Keratinocyte (primary cell): ENCODE results near the gene ANGPT4. TPM values are rescaled to one million over a fixed set of nuclear protein-coding genes. Genes with fewer than 3 reads are reported as not detected.
A peak's percentile ranks its signal among the peaks of the same experiment; 100 is the strongest.

Source experiments
- DNase-seq: peaks from one replicate; pipeline ENCODE4 v3.0.0-alpha.2; 2011; ENCODE audit warnings: low read depth, missing footprints, low spot score
- FAIRE-seq: peaks from 2 replicates; lab custom pipeline; 2011; peaks lifted over from hg19 to GRCh38; lab: Jason Lieb, UNC
- H2AFZ ChIP-seq: 2 replicates; pipeline ENCODE4 v1.6.0; 2012; ENCODE audit warnings: low read length, control low read depth, inconsistent platforms; ENCODE audit not compliant: control insufficient read depth
- H3K27ac ChIP-seq: 2 replicates; pipeline ENCODE4 v1.5.1; 2011; ENCODE audit warnings: low read length; ENCODE audit not compliant: control insufficient read depth, insufficient read depth
- H3K27me3 ChIP-seq: 3 replicates; pipeline ENCODE4 v1.6.0; 2011; ENCODE audit warnings: low read length; ENCODE audit not compliant: control insufficient read depth, insufficient read depth; ENCODE audit errors: extremely low read depth
- H3K36me3 ChIP-seq, 2 experiments: 2 replicates in 1 of 2; 3 replicates in 1 of 2; pipeline ENCODE4 v1.5.1; 2011; ENCODE audit warnings: low read length in 2 of 2, mild to moderate bottlenecking in 1 of 2; ENCODE audit not compliant: control insufficient read depth in 2 of 2, insufficient read depth in 2 of 2; ENCODE audit errors: extremely low read depth in 1 of 2
- H3K4me1 ChIP-seq: 3 replicates; pipeline ENCODE4 v1.5.1; 2011; ENCODE audit warnings: low read length; ENCODE audit not compliant: control insufficient read depth, insufficient read depth; ENCODE audit errors: extremely low read depth
- H3K4me2 ChIP-seq: 3 replicates; pipeline ENCODE4 v1.6.0; 2011; ENCODE audit warnings: low read depth, low read length; ENCODE audit not compliant: control insufficient read depth, insufficient read depth; ENCODE audit errors: extremely low read depth
- H3K4me3 ChIP-seq, 3 experiments: fragments of 200-600 bp in 1 of 3; sonication (generic) in 1 of 3; 2 replicates in 2 of 3; 3 replicates in 1 of 3; pipeline ENCODE4 v1.5.1; 2011 to 2016; ENCODE audit warnings: low read length in 3 of 3, mild to moderate bottlenecking in 3 of 3, control low read depth in 2 of 3, inconsistent platforms in 1 of 3, low read depth in 1 of 3, mixed read lengths in 1 of 3, mixed run types in 1 of 3, moderate library complexity in 1 of 3; ENCODE audit not compliant: control insufficient read depth in 2 of 3, insufficient read depth in 2 of 3; ENCODE audit errors: extremely low read depth in 1 of 3
- H3K79me2 ChIP-seq: 2 replicates; pipeline ENCODE4 v1.6.0; 2012; ENCODE audit warnings: low read length; ENCODE audit not compliant: control insufficient read depth, insufficient read depth
- H3K9ac ChIP-seq: 3 replicates; pipeline ENCODE4 v1.6.0; 2011; ENCODE audit warnings: low read length; ENCODE audit not compliant: control insufficient read depth, insufficient read depth; ENCODE audit errors: extremely low read depth
- H3K9me1 ChIP-seq: 3 replicates; pipeline ENCODE4 v1.6.0; 2011; ENCODE audit warnings: low read length; ENCODE audit not compliant: control insufficient read depth, insufficient read depth; ENCODE audit errors: extremely low read depth
- H3K9me3 ChIP-seq: 2 replicates; pipeline ENCODE4 v1.5.1; 2012; ENCODE audit warnings: low read depth, low read length; ENCODE audit not compliant: control insufficient read depth
- H4K20me1 ChIP-seq: 3 replicates; pipeline ENCODE4 v1.6.0; 2011; ENCODE audit warnings: low read length; ENCODE audit not compliant: control insufficient read depth, insufficient read depth; ENCODE audit errors: extremely low read depth
- CTCF ChIP-seq, 3 experiments: IDR thresholded peaks in 1 of 3; conservative IDR thresholded peaks in 1 of 3; optimal IDR thresholded peaks in 1 of 3; 2 replicates in 2 of 3; 3 replicates in 1 of 3; pipeline versions ENCODE3 to v1.5.1; 2011; ENCODE audit warnings: low read length in 3 of 3, mild to moderate bottlenecking in 3 of 3, moderate library complexity in 2 of 3, control low read depth in 1 of 3, inconsistent platforms in 1 of 3; ENCODE audit not compliant: insufficient read depth in 2 of 3; ENCODE audit errors: extremely low read depth in 1 of 3
- EZH2 ChIP-seq: IDR thresholded peaks from one replicate; pipeline ENCODE4 v1.6.1; 2012; ENCODE audit warnings: inconsistent platforms, mild to moderate bottlenecking, low read length, moderate library complexity
- dilution Hi-C: fragments of 300-500 bp; cut with MboI; formaldehyde crosslinking; loops from one replicate; pipeline ENCODE4 v1.7.0; 2020; ENCODE audit warnings: low sequenced_read_pairs; ENCODE audit not compliant: extremely low pct_ligation_motif_present
- polyA plus RNA-seq, 5 experiments: library from polyadenylated mRNA; depleted of rRNA in 3 of 5; stranded (reverse) in 3 of 5; stranded (forward) in 1 of 5; unstranded in 1 of 5; fragments of >200 nt; gene quantifications; 1 replicate in 1 of 5; 2 replicates in 3 of 5; 3 replicates in 1 of 5; pipeline versions ENCODE4 v1.2.1 to v1.2.3, GENCODE V29; 2011 to 2012; ENCODE audit warnings: missing spikeins in 2 of 5, low read depth in 1 of 5, low replicate concordance in 1 of 5

Gene ANGPT4
- polyA plus RNA-seq, 1 donor (not counting 4 experiments of a cell fraction or from before 2014, with no cell fraction given) = not detected

- Histone ChIP-seq H3K27me3 (no peaks in the 10 kb centered on the region), H3K4me2 (peak overlapping the region; percentile 89), H3K27ac (peak overlapping the region; percentile 87), H3K9me1 (no peaks in the 10 kb centered on the region), H3K9ac (peak overlapping the region; percentile 75), H3K79me2 (no peaks in the 10 kb centered on the region), H3K36me3 (no peaks in the 10 kb centered on the region), H4K20me1 (no peaks in the 10 kb centered on the region), H3K9me3 (no peaks in the 10 kb centered on the region), H3K4me1 (peaks cover 66% of the 10 kb centered on the region), H3K4me3 (peak overlapping the region in 2 of 3 experiments; percentile 58 to 71), H2AFZ (peak overlapping the region; percentile 28)
- dilution Hi-C loops = no loop called here
- FAIRE-seq (no peak), DNase-seq (peak; percentile 81)
- TF ChIP-seq EZH2 = no peak
- TF ChIP-seq CTCF (optimal IDR thresholded peaks at IDR 0.05 in 1 of 3, IDR thresholded peaks at IDR 0.05 in 1 of 3, conservative IDR thresholded peaks at IDR 0.05 in 1 of 3; ENCODE audit: extremely low read depth in 1 of 3, insufficient read depth in 2 of 3, low read length in 3 of 3) = no peak
Measured at GRCh38 chr20:855466-856360, 60.4 kb downstream of the ANGPT4 start.

- H3K27ac ChIP-seq = peak overlapping the region; percentile 39
- H3K4me1 ChIP-seq = peaks cover 55% of the 10 kb centered on the region
Measured at GRCh38 chr20:854601-855000, 61.5 kb downstream of the ANGPT4 start.

More at GRCh38 chr20:854601-855000, 61.5 kb downstream of the ANGPT4 start:
- Histone ChIP-seq H3K9me1 (no peaks in the 10 kb centered on the region), H3K9me3 (no peaks in the 10 kb centered on the region), H3K4me3 (no peak overlapping the region), H3K36me3 (no peaks in the 10 kb centered on the region), H4K20me1 (no peaks in the 10 kb centered on the region), H3K27me3 (no peaks in the 10 kb centered on the region), H3K9ac (no peak overlapping the region), H3K4me2 (no peak overlapping the region), H3K79me2 (no peaks in the 10 kb centered on the region), H2AFZ (no peak overlapping the region)
- dilution Hi-C loops = no loop called here
- no peak for TF ChIP-seq CTCF (optimal IDR thresholded peaks at IDR 0.05 in 1 of 3, IDR thresholded peaks at IDR 0.05 in 1 of 3, conservative IDR thresholded peaks at IDR 0.05 in 1 of 3; ENCODE audit: extremely low read depth in 1 of 3, insufficient read depth in 2 of 3, low read length in 3 of 3)
- TF ChIP-seq EZH2 = no peak
- DNase-seq (no peak), FAIRE-seq (peak; percentile 66)
